Medulla oblongata (tissue), 1 donor: ENCODE results near the gene IL36RN.

ENCODE experiments used
- DNase-seq: peaks from one replicate; pipeline ENCODE4 v3.0.0-alpha.2; 2015; ENCODE audit errors: extremely low spot score

IL36RN gene

DNA sequence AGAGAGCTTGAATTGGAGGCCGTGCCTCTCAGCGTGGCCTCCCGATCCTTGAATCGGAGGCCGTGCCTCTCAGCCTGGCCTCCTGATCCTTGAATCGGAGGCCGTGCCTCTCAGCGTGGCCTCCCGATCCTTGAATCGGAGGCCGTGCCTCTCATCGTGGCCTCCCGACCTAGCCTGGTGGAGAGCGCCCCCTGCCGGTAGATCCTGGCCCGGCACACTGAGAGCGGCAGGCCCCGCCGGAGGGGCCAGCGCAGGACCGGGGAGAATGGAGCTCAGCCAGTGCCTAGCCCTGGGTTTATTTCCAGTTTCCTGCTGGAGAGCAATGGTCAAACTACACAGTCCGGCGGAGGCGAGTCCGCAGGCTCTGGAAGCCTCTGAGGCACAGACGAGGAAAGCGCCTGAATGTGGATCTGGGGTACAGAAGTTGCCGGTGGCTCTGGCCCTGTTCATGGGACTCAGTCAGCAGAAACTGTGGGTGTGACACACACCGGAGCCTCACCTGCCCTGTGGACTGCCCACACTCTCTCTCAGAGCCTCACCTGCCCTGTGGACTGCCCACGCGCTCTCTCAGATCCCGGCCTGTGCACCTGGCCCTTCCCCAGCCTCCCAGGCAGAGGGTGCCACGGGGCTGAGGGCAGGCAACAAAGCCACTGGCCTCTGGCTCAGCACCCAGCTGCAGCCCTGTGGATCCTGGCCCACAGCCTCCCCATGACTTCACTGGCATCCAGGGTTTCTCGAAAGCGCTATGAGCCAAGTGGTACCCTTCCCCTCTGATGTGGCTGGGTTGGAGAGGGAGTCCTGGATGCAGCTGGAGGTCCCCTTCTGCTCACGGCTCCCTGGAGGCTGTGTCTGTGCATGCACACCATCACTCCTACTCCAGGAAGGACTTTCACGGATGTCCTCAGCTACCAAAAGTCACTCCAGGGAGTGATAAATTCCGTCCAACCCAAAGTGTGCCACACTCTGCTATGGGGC is 7.8 kb upstream of the IL36RN start:
- no peak for DNase-seq

DNA sequence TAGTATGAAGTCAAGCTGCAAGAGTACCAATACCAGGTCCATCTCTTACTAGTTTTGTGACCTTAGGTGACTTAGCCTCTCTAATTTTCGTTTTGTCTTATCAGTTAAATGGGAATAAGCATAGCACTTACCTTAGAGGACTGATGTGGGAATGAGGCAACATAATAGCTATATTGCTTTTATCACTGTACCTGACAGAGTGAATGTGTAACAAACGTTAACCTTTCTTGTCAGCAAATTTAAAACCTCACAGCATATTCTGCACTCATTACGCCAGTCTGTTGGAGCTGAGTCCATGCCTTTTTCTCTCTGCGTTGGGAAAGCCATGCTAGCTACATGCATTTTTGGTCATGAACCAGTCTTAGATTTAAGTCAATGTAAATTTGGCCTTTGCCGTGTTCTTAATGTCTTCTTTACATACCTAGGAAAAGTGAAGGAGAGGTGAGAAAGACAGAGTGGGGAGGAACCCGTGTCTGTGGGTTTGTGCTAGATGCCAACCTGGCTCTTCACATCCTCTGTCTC is 6.5 kb upstream of the IL36RN start, which contains the start of gene IL36B:
IL36B (minus strand) TSS at position 472 of the 522 bp plus-strand sequence.
- DNase-seq = no peak

DNA sequence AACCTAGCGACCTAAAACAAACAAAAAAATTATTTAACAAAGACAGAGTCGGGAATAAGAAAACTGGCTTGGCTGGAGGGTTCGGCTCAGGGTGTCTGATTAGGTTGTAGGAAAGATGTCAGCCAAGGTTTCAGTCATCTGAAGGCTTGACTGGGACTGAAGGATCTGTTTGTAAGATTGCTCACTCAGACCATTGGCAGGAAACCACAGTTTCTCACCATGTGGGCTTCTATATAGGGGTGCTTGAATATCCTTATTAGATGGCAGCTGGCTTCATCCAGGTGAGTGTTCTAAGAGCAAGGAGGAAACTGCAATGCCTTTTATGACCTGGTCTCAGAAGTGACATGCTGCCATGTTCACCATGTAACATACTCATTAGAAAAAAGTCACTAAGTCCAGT is 5.3 kb upstream of the IL36RN start:
- DNase-seq = no peak

DNA sequence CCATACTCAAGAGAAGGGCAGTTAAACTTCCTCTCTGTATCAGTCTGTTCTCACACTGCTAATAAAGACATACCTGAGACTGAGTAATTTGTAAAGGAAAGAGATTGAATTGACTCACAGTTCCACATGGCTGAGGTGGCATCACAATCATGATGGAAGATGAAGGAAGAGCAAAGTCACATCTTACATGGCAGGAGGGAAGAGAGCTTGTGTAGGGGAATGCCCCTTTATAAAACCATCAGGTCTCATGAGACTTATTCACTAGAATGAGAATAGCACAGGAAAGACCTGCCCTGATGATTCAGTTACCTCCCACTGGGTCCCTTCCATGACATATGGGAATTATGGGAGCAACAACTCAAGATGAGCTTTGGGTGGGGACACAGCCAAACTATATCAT is 4.9 kb upstream of the IL36RN start:
- DNase-seq = no peak

DNA sequence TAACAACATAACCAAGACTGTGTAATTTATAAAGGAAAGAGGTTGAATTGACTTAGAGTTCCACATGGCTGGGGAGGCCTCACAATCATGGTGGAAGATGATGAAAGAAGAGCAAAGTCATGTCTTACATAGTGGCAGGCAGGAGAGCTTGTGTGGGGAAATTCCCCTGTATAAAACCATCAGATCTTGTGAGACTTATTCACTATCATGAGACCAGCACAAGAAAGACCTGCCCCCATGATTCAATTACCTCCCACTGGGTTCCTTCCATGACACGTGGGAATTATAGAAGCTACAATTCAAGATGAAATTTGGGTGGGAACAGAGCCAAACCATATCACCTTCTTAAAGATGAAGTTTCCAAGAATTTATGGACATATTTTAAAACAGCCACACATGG is 2.5 kb upstream of the IL36RN start:
- DNase-seq = no peak

DNA sequence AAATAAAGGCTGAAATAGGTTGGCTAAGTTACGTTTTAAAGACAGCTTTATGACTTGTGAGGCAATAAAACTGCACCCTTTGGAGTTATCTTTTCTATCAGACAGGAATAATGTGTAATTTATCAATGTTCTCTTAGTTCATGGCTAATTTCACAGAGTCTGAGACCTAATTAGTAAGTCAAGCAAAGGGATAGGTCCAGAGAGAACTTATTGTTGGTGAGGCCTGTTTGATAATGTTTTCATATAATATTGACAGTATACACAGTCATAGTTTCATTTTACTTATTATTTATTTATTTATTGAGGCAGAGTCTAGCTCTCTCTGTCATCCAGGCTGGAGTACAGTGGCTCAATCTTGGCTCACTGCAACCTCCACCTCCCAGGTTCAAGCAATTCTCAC is 1.9 kb upstream of the IL36RN start:
- no peak for DNase-seq

DNA sequence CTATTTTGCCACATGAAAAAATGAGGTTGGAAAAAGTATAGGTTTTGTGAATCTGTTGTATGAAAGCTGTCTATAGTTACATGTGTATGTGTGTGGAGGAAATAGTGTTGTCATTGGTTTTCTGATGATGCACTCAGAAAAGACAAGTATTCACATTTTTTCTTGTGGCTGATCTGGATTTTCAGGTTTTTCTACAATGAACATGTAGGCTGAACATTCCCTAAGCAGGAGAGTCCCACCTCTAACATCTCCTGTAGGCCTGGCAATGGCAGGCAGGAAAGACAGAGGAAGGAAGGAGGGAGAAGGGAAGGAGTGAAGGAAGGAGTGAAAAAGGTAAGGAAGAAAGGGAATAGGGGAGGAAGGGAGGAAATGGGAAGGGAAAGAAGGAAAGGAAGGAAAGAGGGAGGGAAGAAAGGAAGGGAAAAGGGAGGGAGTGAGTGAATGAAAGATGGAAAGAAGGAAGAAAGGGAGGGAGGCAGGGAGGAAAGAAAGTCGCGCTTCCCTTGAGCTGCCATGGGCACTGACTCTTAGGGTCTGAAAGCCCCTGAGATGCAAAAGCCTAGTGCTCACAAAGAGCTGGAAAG is 495 bp upstream of the IL36RN start:
- no peak for DNase-seq

DNA sequence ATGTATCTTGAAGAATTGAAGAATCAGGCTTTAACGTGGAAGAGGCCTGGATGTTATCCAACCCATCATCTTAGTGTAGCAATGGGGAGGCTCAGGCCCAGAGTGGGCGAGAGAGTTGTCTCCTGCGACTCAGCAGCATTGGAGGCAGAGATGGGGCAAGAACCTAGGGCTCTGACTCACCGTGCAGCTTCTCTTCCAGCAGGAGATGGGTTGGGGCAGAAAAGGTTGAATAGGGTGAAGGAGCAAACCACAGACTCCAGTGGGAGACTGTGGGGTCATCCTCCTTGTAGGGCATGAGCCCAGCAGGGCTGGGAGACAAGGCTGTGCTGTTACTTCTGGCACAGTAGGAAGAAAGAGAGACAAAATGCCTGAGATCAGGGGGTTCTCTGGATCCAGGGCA is 1.4 kb downstream of the IL36RN start:
- DNase-seq = no peak

DNA sequence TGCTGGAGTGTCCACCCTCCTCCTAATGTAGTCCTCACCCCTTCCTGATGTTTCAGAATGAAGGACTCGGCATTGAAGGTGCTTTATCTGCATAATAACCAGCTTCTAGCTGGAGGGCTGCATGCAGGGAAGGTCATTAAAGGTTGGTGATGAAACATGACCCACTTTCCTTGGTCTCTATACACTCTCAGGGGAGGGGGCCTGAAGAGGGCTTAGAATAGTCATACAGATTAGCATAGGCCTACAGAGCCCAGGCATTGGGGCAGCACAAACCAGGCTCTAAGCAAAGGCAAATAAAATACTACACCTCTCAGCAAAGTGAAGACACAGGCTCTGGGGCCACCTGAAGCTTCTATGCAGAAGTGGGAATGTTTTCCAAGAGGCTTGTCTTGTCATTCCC is 1.8 kb downstream of the IL36RN start:
- no peak for DNase-seq

DNA sequence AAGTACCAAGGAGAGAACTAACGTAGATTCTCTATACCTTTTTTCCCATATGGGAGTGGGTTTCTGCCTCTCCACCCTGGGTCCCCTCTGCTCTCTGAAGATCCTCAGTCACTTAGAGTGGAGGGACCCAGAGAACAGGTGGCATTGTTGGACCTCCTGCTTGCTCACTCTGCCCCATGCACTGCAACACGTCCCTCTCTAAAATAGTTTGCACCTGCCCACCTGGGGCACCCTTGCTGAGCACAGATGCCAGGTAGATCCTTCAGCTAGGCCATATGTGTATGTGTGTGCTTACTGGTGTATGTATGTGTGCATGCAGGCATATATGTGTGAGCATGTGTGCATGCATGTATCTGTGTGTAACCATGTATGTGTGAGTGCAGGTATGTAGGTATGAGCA is 2.2 kb downstream of the IL36RN start:
- DNase-seq = no peak

DNA sequence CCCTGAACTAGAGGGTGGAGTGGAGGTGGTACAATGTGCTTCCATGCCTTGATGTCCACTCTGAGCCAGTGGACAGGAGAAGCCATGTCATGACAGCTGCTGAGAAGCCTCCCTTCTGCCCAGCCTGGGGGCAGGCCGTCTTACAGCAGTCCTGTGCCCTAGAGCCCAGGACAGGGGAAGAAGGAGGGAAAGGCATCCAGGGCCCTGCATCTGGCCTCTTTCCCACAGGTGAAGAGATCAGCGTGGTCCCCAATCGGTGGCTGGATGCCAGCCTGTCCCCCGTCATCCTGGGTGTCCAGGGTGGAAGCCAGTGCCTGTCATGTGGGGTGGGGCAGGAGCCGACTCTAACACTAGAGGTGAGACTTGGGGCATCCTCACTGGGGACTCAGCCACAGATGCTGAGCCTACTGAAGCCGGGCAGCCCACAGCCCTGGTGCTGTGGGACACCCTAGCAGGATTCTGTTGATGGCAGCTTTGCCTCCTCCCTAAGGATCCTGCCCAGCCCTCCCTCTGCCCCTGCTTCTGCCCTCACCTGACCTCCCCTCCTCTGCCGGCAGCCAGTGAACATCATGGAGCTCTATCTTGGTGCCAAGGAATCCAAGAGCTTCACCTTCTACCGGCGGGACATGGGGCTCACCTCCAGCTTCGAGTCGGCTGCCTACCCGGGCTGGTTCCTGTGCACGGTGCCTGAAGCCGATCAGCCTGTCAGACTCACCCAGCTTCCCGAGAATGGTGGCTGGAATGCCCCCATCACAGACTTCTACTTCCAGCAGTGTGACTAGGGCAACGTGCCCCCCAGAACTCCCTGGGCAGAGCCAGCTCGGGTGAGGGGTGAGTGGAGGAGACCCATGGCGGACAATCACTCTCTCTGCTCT is 3.1 kb downstream of the IL36RN start:
- DNase-seq = no peak

DNA sequence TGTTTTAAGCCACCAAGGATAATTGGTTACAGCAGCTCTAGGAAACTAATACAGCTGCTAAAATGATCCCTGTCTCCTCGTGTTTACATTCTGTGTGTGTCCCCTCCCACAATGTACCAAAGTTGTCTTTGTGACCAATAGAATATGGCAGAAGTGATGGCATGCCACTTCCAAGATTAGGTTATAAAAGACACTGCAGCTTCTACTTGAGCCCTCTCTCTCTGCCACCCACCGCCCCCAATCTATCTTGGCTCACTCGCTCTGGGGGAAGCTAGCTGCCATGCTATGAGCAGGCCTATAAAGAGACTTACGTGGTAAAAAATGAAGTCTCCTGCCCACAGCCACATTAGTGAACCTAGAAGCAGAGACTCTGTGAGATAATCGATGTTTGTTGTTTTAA is 5.3 kb downstream of the IL36RN start:
- DNase-seq = no peak

DNA sequence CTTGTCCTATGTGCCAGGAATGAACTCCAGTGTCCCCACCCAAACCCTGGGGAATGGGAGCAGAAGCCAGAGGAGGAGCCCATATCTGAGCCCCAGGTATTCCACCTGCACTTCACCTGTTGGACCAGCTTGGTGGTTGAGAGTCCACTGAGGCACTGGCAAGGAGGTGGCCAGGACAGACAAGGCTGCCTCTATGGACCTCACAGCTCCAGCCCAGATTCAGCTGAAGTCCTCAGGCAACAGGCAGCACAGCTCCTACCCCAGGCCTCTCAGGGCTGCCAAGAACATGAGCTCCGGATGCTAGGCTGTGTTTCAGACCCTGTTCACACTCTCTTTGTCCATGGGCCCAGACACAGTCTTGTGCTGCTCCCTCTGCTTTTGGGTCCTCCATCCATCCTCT is 5.9 kb downstream of the IL36RN start:
- DNase-seq = no peak

DNA sequence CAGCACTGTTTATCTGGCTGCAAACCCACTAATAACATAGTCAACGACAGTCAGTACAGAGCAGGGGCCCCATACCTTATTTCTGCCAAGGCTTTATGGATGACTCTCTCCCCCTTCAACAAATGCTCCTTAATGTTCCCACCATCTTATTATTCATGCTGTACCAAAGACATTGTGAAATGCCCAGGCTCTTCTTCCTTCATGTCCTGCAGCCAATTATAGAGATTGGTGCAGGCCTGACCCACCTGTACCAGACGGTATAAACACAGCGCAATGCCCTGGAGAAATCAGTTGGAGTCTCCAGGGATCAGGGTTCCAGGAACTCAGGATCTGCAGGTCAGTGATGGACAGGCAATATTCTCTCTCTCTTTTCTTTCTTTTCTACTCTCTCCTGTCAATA is 8.7 kb downstream of the IL36RN start, which contains the start of gene IL1F10:
IL1F10 (plus strand) TSS at position 290 of the 400 bp plus-strand sequence. CDS start 4,769 bp downstream, outside the sequence.
- no peak for DNase-seq

DNA sequence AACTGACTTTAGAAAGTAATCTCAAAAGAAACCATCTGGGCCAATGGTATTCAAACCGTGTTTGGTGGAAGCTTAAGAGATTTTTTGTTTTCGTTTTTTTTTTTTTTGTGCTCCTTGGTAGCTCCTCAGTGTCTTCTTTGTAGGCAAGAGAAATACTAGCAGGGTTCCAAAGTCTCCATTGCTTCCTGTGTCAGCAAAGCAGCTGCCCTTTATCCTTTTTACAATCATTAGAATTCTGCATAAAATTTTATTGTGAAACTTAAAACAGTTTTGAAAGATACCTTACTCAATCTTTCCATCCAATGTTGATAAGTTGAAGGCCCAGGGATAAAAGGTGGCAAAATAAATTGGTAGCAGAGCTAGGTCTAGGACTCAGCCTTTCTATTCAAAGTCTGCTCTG is 9.3 kb downstream of the IL36RN start:
- no peak for DNase-seq

DNA sequence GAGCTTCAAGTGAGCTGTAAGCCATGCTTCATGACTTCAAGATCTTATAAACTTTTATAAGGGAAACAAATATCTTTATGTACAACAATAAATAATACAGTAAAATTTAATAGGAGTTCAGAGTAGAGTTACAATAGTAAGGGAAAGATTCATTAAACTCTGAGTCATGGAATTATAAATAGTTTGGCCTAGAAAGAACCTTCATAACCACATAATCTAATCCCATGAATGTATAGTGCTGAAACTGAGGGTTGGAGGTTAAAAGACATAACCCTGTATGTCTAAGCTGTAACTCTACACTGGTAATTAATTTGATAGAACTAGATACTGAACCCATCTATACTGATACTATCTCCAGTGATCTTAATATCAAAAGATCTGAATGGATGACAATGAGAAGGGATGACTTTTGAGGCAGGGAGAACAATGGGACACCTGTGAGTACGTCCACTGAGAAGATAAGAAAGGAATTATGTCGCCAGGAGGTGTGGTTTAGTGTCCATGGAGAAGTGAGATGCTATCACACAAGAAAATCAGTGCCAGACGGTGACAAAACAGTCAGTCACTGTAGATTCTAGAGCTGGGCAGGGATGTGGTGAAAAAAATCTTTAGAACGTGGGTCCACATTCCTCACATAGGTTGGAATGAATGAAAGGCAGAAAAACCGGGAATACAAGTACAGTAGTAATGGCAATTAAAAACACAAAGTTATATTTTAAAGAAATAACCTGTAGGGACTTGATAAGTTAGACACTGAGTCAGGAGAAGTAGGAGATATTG is 9.9 kb downstream of the IL36RN start:
- DNase-seq = no peak

DNA sequence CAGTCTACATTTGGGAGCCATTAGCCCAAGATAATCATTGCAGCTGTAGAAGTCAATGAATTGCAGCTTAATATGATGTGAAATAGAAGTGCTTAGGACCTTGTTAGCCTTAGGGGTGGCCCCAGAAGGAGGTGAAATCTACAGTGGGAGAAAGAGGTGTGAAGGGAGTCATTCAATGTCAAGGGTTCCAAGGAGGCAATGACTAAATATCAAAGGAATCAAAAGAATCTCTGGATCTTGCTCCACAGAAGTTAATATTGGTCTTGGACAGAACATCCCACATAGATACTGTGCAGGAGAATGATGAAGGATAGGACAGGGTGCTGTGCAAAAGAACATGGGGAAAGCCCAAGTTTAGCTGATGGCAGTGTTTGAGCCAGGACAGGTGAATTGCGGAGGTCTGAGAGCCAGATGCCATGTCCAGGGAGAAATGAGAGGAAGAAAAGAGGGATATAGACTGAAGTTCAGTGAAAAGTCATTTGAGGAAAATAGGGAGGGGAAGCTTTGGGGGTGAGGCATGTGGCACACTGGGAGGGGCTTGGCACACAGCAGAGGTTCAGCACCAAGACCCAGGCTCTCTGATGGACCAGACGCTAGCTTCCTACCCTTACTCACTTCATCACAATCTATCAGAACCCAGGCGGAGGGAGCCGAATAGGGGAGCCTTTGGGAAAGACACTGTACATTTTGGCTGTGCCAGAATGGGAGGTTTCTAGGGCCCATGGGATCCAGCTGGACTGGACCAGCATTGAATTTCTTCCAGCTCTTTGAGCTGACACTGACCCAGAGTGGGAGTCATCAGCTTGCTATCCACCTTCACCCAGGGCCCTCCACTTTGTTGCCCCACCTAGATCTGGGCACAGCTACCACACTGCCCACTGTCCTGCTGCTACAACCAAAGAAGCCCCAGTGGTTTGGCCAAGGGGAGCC is 10.9 kb downstream of the IL36RN start:
- DNase-seq = no peak

DNA sequence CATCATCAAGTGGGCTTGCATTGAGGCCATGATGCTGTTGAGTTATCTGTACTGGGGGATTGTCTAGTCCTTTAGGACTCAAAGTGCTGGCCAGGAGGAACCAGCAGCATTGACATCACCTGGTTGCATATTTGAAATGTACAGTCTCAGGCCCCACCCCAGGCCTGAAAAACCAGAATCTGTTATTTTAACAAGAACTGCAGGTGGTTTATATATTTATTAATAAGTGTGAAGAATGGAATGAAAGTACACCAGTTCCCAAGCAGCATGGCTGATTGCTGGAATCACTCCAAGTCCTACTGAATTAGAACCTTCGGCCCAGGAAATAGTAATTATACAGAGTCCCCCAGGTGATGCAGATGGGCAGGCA is 11.6 kb downstream of the IL36RN start:
- no peak for DNase-seq

DNA sequence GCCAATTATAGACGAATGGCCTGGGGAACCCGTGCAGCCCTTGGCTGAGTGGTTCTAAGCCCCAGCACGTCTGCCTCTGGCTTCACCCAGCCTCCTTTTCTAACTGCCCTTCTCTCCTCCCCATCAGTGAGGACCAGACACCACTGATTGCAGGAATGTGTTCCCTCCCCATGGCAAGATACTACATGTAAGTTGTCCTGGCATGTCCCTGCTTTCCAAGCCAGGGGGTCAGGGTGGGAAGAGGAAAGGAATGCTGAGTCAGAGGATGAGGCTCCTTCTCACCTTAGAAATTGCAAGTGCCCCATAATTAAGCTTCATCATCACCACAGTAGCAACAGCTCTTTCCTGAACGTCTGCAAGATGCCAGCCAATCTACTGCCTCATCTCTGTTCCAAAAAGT is 13.6 kb downstream of the IL36RN start:
- no peak for DNase-seq

DNA sequence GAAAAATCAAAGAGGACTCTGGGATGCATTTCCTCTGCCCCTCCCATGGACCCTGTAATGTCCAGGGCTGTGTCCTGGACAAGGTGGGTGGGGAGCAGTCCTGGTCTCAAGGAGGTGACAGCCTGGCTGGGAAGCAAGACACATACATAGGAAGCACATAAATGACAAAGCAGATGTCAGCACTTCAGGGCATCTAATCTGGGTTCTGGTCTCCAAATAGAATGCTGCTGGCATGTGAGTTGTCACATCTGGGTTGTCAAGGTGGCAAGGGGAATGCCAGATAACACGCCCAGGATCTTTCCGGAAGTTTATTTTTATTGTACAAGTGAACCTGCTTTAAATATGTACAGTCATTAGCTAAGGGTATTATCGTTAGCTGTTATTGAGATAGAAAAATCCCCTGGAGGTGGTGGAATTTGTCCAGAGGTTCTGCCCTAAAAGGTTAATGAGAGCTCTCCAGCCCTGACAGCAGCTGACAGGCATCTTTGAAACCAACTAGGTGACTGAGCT is 14.4 kb downstream of the IL36RN start:
- DNase-seq = no peak
